ENCODE measurements around the gene GPRIN2.
A peak's percentile ranks its signal among the peaks of the same experiment; 100 is the strongest.

Gene GPRIN2

DNA sequence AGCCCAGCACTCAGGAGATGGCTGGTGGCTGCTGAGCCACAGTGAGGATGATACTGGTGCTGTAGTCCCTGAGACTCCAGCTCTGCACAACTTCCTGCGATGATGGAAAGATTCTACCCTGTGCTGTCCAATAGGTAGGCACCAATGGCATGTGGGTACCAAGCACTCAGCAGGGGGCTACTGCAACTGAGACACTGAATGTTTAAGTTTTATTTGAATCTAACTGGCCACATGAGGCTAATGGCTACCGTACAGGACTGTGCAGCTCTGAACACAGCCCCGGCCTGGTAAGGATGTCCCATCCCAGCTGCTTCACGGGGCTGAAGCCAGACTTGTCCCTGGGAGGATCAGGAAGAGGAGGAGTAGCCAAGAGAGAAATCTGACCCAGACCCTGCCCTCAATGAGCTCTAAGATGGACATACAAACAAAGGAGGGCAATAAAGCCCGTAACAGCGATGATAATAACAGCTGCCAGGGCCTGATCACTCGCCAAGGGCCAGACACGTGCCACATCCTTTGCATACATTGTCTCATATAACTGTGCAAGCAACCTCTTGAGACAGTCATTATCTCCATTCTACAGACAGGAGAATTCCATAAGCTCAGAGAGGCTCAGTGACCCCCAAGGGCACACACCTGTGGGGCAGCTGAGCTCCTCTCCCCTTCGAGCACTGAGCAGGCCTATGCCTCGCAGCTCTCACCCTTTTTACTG is 3.8 kb downstream of the GPRIN2 start:
- H3K27ac ChIP-seq, result no peak overlapping the region
- DNase-seq (ENCODE audit: low spot score), result peak; percentile 74

DNA sequence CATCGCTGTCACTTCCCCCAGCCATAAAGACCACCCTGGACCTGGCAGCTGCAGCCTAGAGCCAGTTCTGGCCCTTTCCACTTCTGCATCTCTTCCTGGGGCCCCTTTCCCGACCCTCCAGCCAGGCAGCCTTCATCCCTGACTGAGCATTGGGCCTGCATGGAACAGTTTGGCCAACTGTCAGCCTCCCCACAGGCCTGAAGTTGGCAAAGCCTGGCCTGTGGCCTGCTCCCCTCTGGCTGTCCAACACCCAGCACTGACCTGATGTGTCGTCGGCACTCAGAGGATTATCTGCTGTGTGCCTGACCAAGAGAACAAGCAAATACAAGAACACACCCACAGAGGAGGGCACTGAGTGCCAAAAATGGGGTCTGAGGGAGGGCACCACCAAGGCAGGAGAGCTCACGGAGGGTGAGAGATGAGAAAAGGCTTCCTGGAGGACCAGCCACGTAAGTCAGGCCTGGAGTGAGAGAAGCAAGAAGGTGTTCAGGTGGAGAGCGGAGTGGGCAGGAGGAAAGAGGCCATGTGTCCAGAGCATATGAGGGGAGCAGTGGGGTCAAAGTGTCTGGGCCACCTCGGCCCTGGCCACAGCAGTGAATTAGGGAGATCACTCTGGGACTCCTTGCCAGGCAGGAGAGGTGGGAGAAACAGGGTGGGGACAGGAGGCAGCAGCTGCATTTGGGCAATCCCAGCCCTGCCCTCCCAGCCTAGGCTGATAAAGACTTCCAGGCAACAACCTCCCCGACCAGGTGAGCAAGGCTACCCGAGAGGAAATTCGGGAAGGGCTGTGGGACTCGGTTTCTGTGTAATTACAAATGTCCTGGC is 4.5 kb downstream of the GPRIN2 start:
- H3K27ac ChIP-seq, result no peak overlapping the region
- H3K4me3 ChIP-seq, result no peak overlapping the region
- peak; percentile 72 for DNase-seq (ENCODE audit: low spot score)
- TF ChIP-seq, protein P1, sequence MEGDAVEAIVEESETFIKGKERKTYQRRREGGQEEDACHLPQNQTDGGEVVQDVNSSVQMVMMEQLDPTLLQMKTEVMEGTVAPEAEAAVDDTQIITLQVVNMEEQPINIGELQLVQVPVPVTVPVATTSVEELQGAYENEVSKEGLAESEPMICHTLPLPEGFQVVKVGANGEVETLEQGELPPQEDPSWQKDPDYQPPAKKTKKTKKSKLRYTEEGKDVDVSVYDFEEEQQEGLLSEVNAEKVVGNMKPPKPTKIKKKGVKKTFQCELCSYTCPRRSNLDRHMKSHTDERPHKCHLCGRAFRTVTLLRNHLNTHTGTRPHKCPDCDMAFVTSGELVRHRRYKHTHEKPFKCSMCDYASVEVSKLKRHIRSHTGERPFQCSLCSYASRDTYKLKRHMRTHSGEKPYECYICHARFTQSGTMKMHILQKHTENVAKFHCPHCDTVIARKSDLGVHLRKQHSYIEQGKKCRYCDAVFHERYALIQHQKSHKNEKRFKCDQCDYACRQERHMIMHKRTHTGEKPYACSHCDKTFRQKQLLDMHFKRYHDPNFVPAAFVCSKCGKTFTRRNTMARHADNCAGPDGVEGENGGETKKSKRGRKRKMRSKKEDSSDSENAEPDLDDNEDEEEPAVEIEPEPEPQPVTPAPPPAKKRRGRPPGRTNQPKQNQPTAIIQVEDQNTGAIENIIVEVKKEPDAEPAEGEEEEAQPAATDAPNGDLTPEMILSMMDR (IDR thresholded peaks at IDR 0.05), result no peak

More for the DNA sequence above, 3.8 kb downstream of the GPRIN2 start:
- no peak overlapping the region for H3K4me3 ChIP-seq
- TF ChIP-seq, protein P1 (IDR thresholded peaks at IDR 0.05), result no peak

DNA sequence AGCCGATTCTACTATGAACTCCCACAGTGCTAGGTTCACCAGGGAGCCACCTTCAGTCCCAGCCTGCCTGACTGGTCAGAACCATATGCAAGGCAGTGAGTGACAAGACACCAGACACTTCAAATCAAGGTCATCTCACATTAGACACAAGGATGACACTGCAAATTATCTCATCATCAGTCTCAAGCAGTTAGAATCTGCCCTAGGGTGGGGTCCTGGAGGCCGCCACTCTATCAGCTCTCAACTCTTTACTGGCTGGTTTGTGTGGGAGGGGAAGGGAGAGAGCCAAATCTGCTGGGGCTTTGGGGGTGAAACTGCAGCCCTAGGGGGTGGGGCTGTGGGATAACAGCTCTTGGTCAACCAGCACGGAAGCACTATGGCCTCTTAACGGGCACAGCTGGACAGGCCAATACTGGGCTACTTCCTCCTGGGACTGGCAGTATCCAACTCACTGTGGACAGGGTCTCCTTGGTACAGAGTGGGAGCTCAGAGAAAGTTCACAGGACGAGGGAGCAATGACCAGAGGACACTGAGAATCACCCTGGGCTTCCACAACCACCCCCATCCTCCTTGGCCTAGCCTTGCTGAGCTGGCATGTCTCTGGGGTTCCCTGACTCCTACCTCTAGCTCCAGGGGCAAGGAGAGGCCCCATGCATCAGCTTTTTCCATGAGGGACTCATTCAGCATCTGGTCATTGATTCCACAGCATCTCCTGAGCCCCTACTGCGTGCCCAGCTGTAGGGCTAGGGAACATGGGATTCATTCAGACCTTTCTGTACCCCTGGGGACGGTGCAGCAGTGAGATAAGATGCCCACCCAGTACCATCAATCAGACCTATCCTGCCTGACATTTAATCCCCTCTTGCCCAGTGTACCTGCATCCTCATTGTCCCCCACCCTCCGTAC is 5.4 kb downstream of the GPRIN2 start:
- Histone ChIP-seq H3K27ac (no peak overlapping the region), H3K4me3 (no peak overlapping the region)
- peak; percentile 74 for DNase-seq (ENCODE audit: low spot score)
- TF ChIP-seq, protein P1 (IDR thresholded peaks at IDR 0.05), result no peak

DNA sequence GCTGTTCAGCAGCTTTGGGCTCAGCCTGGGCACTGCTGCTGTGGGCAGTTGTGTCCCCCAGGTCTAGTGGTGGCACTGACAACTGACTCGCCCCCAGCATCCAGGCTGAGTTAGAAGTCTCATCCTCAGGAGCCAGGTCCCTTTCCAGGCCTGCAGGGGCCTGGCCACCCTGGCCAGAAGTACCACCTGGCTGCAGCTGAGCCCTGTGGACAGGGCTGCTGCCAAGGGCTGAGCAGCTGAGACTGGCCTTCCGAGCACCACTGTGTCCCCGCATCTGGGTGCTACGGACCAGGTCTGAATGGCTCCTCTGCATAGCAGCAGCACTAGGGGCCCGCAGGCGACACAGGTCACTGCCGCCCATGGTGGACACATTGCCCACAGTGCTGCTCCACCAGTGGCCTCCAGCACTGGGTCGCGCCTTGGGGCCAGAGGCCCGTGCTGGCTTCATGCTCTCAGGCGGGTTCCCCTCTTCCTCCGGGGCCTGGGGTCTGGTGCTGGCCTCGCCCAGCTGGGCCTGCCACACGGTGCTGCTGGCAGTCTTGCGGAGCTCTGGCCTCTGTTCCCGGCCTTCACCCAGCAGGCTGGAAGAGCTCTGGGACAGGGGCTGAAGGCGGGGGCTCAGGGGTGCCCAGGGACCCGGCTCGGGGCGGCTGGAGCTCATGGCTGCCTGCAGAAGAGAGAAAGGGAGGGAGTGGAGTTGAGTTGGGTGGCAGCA is 6.2 kb downstream of the GPRIN2 start:
- no peak overlapping the region for H3K4me3 ChIP-seq
- TF ChIP-seq, protein P1 (IDR thresholded peaks at IDR 0.05), result no peak
- no peak overlapping the region for H3K27ac ChIP-seq
- peak; percentile 75 for DNase-seq (ENCODE audit: low spot score)

DNA sequence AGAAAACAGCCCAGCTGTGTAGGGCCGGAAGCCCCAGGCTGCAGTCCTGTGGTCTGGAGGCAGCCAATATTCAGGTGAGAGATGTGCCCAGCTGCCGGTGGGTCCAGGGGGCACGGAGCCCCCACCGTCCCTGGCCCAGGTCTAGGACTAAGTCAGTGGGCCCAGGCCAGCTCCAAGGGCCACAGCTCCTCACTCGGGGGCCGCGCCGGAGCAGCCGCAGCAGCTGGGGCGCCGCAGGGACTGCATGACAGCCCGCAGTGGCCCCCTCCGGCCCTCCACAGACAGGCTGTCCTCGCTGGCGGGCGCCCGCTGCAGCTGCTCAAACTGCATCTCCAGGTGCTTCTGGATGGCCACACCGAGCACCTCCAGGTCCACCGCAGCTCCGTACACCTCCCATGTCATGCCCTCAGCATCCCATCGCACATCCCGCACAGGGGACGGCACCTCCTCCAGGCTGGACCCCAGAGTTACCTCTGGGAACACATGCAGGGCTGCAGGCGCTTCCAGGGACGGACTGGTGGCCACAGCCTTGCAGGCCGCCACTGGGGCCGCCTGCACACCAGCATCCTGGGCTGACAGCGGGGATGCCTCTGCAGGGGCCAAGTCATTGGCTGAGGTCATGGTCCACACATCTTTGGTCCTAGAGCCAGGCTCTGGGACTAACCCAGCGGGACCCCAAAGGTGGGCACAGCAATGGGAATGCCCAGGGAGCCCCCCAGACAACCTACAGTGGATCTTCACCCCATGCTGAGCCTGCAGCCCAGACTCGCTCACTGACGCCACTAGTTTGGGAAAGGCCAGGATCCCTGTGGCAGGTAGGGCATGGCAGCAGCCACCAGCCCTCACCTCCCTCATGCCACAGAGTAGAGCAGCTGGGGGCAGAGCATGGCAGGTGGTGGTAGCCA is 7.0 kb downstream of the GPRIN2 start:
- DNase-seq (ENCODE audit: low spot score), result peak; percentile 76
- TF ChIP-seq, protein P1 (IDR thresholded peaks at IDR 0.05), result no peak
- Histone ChIP-seq H3K4me3 (no peak overlapping the region), H3K27ac (no peak overlapping the region)

Data from coronary artery (tissue), 2 donors.